ENCODE results near the gene GJA8. TPM values are rescaled to one million over a fixed set of nuclear protein-coding genes. Genes with fewer than 3 reads are reported as not detected.
A peak's percentile ranks its signal among the peaks of the same experiment; 100 is the strongest.

Gene GJA8
- total RNA-seq, 4 donors from 2014 or later: not detected

- TF ChIP-seq CTCF (IDR thresholded peaks at IDR 0.05): no peak
- TF ChIP-seq POLR2A (IDR thresholded peaks at IDR 0.05): no peak
- DNase-seq (ENCODE audit: low spot score in 2 of 2): no peak
- WGBS, 2 donors: 69 to 79% methylated on average over 2 of the region's 2 CpGs
- intact Hi-C loops (cut with DNase I; ENCODE audit: low total_unique reads): no loop called here
- H3K4me3 ChIP-seq (ENCODE audit: low read depth, poor library complexity, severe bottlenecking): no peak overlapping the region
These were observed 20.1 kb upstream of the GJA8 start for GRCh38 chr1:147882535-147882934.

- no peak overlapping the region for H3K4me3 ChIP-seq (ENCODE audit: low read depth, poor library complexity, severe bottlenecking)
- 9% methylated on average over 12 of the region's 12 CpGs for WGBS, 2 donors
- peak; percentile 24 to 86 for DNase-seq (ENCODE audit: low spot score in 2 of 2)
- TF ChIP-seq POLR2A (IDR thresholded peaks at IDR 0.05) (no peak), CTCF (IDR thresholded peaks at IDR 0.05) (no peak)
- intact Hi-C loops (cut with DNase I; ENCODE audit: low total_unique reads): loop anchor here (10.0 kb wide), 3 partner anchors 165 to 395 kb away; no protein-coding TSS in a partner anchor
These were observed 12.3 kb upstream of the GJA8 start for GRCh38 chr1:147890177-147890790.

DNA sequence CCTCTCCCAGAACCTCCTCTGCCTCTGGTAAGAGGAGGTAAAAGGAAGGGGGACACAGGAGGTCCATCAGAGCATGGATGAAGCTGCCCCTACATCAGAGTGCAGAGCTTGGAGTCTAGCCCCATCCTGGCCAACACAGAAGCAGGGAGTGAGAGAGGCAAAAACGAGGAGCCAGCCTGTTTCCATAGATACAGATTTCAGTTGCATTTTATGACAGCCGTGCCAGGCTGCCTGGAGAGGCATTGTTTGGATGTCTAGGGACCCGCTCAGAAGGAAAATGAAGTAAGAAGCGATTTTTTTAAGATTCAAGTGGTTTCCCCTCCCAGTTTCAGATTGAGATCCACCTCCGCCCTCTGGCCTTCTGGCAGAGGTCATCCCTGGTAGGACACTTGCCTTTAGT lies 11.5 kb upstream of the GJA8 start:
- no peak for TF ChIP-seq CTCF (IDR thresholded peaks at IDR 0.05)
- no peak for TF ChIP-seq POLR2A (IDR thresholded peaks at IDR 0.05)
- no peak for DNase-seq (ENCODE audit: low spot score in 2 of 2)
- intact Hi-C loops (cut with DNase I; ENCODE audit: low total_unique reads): loop anchor here (10.0 kb wide), 3 partner anchors 166 to 396 kb away; no protein-coding TSS in a partner anchor
- H3K4me3 ChIP-seq (ENCODE audit: low read depth, poor library complexity, severe bottlenecking): no peak overlapping the region
- WGBS, 2 donors: 77 to 84% methylated on average over 5 of the region's 5 CpGs

- TF ChIP-seq POLR2A (IDR thresholded peaks at IDR 0.05): no peak
- TF ChIP-seq CTCF (IDR thresholded peaks at IDR 0.05): no peak
- DNase-seq (ENCODE audit: low spot score in 2 of 2): no peak
- WGBS, 2 donors: 72 to 73% methylated on average over 5 of the region's 5 CpGs
- intact Hi-C loops (cut with DNase I; ENCODE audit: low total_unique reads): loop anchor here (10.0 kb wide), 3 partner anchors 167 to 397 kb away; no protein-coding TSS in a partner anchor
- no peak overlapping the region for H3K4me3 ChIP-seq (ENCODE audit: low read depth, poor library complexity, severe bottlenecking)
These were observed 10.4 kb upstream of the GJA8 start for GRCh38 chr1:147892216-147892615.

DNA sequence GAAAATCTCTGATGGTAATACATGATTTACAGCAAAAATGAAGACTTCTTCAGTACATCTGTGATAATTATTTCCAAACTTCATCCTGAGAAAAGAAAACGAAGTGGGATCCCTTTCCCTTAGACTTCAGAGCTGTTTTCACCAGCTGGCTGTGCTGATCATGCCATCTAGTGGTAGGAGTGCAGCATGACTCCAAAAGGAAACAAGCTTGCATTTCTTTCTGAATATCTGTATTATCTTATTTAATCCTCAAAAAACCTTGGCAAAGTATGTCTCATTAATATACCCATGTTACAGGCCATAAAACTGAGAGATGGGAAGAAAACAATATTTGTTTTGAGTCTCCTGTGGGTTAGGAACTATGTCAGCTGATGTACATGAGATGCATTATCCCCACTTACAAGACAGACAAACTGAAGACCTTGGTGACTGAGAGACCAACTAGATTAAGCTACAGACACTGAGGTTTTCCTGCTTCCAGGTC lies 9.8 kb upstream of the GJA8 start:
- intact Hi-C loops (cut with DNase I; ENCODE audit: low total_unique reads): loop anchor here (10.0 kb wide), 3 partner anchors 168 to 398 kb away; no protein-coding TSS in a partner anchor
- WGBS, 2 donors: 0 to 4% methylated on average over 1 of the region's 1 CpG
- DNase-seq (ENCODE audit: low spot score in 2 of 2): no peak
- no peak overlapping the region for H3K4me3 ChIP-seq (ENCODE audit: low read depth, poor library complexity, severe bottlenecking)
- TF ChIP-seq CTCF (IDR thresholded peaks at IDR 0.05): peak in 1 of 3 donors; percentile 31
- TF ChIP-seq POLR2A (IDR thresholded peaks at IDR 0.05): no peak

Data from lower leg skin (tissue), 4 donors.